Esophagus squamous epithelium (tissue), 5 donors: Measurements from ENCODE around the gene C6orf136. TPM values are rescaled to one million over a fixed set of nuclear protein-coding genes. Genes with fewer than 3 reads are reported as not detected.
A peak's percentile ranks its signal among the peaks of the same experiment; 100 is the strongest.

Experiments
- DNase-seq: peaks from one replicate; lab custom pipeline; 2025; lab: John Stamatoyannopoulos, UW
- H3K27ac ChIP-seq, 4 donors: fragments of 200-600 bp; sonication (generic); one replicate each; pipeline ENCODE4 v1.5.1; 2016 to 2019; ENCODE audit warnings: mild to moderate bottlenecking in 1 of 4
- H3K27me3 ChIP-seq, 4 donors: fragments of 200-600 bp; sonication (generic); 1 replicate in 3 of 4; 2 replicates in 1 of 4; pipeline versions ENCODE4 v1.5.1 to v1.6.0; 2017 to 2021; ENCODE audit warnings: antibody characterized with exemption in 1 of 4
- H3K36me3 ChIP-seq, 3 donors: fragments of 200-600 bp; sonication (generic); one replicate each; pipeline ENCODE4 v1.5.1; 2016 to 2019
- H3K4me1 ChIP-seq, 3 donors: fragments of 200-600 bp; sonication (generic); one replicate each; pipeline ENCODE4 v1.5.1; 2017 to 2019
- H3K4me3 ChIP-seq, 4 donors: fragments of 200-600 bp; sonication (generic); 1 replicate in 3 of 4; 2 replicates in 1 of 4; pipeline ENCODE4 v1.5.1; 2016 to 2019; ENCODE audit warnings: mild to moderate bottlenecking in 2 of 4, moderate library complexity in 1 of 4
- H3K9me3 ChIP-seq, 3 donors: fragments of 200-600 bp; sonication (generic); one replicate each; pipeline ENCODE4 v1.5.1; 2016 to 2019
- CTCF ChIP-seq, 6 experiments: fragments of 450-650 bp in 4 of 6; fragments of 200-600 bp in 2 of 6; sonication (generic) in 2 of 6; IDR thresholded peaks; one replicate each; pipeline ENCODE4 v1.5.1; 2016 to 2019; ENCODE audit warnings: antibody characterized with exemption in 6 of 6, mild to moderate bottlenecking in 4 of 6, moderate library complexity in 4 of 6
- POLR2A ChIP-seq, 4 donors: fragments of 450-650 bp; IDR thresholded peaks; one replicate each; pipeline ENCODE4 v1.6.1; 2017; ENCODE audit warnings: antibody characterized with exemption in 4 of 4, mild to moderate bottlenecking in 4 of 4, moderate library complexity in 3 of 4
- WGBS, 2 donors: methylation state at CpG; one replicate each; pipeline ENCODE4 v1.1.5; 2018; 5-methylcytosine and 5-hydroxymethylcytosine counted together
- intact Hi-C: fragments of 100-400 bp; cut with DNase I; formaldehyde crosslinking; loops from one replicate; pipeline ENCODE4 v1.15.0; 2022
- total RNA-seq, 4 donors: library from RNA; depleted of rRNA; stranded (reverse); fragments of >200 nt; gene quantifications; one replicate each; pipeline ENCODE4 v1.1.0, GENCODE V29; 2016
- donor health status: DM: yes; HTN: yes; CAD: no.

C6orf136 gene
- total RNA-seq, 4 donors from 2014 or later: 8.3 to 17.5 (median 12.7) TPM

GRCh38 chr6:30678964-30679726 lies 32.2 kb downstream of the C6orf136 start:
- intact Hi-C loops: loop anchor here (2.0 kb wide), 1 partner anchor 42 kb away; the partner anchor contains the start of gene TUBB
- Histone ChIP-seq H3K4me3 (peak overlapping the region in 2 of 4 donors; percentile 73 to 86), H3K36me3 (peaks cover 8 to 47% (median 21%) of the 10 kb centered on the region in 3 donors), H3K27me3 (no peaks in the 10 kb centered on the region), H3K4me1 (peaks cover 37 to 57% (median 42%) of the 10 kb centered on the region in 3 donors), H3K27ac (peak overlapping the region; percentile 5 to 99 (median 74)), H3K9me3 (no peaks in the 10 kb centered on the region)
- TF ChIP-seq POLR2A (IDR thresholded peaks at IDR 0.05) (peak in 1 of 4 donors; percentile 10), CTCF (IDR thresholded peaks at IDR 0.05) (peak; percentile 91 to 98 (median 97))
- no peak for DNase-seq
- 8 to 12% methylated on average over 10 to 13 of the region's 31 CpGs for WGBS, 2 donors

- TF ChIP-seq POLR2A (IDR thresholded peaks at IDR 0.05) (no peak), CTCF (IDR thresholded peaks at IDR 0.05) (no peak)
- H3K27me3 ChIP-seq: no peaks in the 10 kb centered on the region
- peak overlapping the region in 2 of 4 donors; percentile 73 to 86 for H3K4me3 ChIP-seq
- WGBS, 2 donors: 38 to 55% methylated on average over 7 of the region's 7 CpGs
- intact Hi-C loops: loop anchor here (2.0 to 10.0 kb wide), 2 partner anchors 41 to 205 kb away; partner anchors contain the start of genes DDR1 and TUBB
- peaks cover 8 to 47% (median 21%) of the 10 kb centered on the region in 3 donors for H3K36me3 ChIP-seq
- DNase-seq: no peak
- H3K9me3 ChIP-seq: no peaks in the 10 kb centered on the region
- peaks cover 43 to 65% (median 44%) of the 10 kb centered on the region in 3 donors for H3K4me1 ChIP-seq
- peak overlapping the region; percentile 5 to 99 (median 74) for H3K27ac ChIP-seq
Observed at GRCh38 chr6:30679765-30680535, 33.0 kb downstream of the C6orf136 start.

- intact Hi-C loops: loop anchor here (10.0 kb wide), 1 partner anchor 203 kb away; the partner anchor contains the start of gene DDR1
- H3K4me3 ChIP-seq: peak overlapping the region in 3 of 4 donors; percentile 73 to 92 (median 86)
- 20 to 37% methylated on average over 4 of the region's 4 CpGs for WGBS, 2 donors
- H3K36me3 ChIP-seq: peaks cover 4 to 35% (median 14%) of the 10 kb centered on the region in 3 donors
- TF ChIP-seq CTCF (IDR thresholded peaks at IDR 0.05) (no peak), POLR2A (IDR thresholded peaks at IDR 0.05) (no peak)
- peaks cover 44 to 80% (median 53%) of the 10 kb centered on the region in 3 donors for H3K4me1 ChIP-seq
- no peaks in the 10 kb centered on the region for H3K9me3 ChIP-seq
- peak overlapping the region; percentile 96 to 99 (median 98) for H3K27ac ChIP-seq
- no peak for DNase-seq
- no peaks in the 10 kb centered on the region for H3K27me3 ChIP-seq
Observed at GRCh38 chr6:30681766-30682142, 34.8 kb downstream of the C6orf136 start.

- WGBS, 2 donors: 0 to 17% methylated on average over 3 to 6 of the region's 11 CpGs
Observed at GRCh38 chr6:30682143-30683117, 35.5 kb downstream of the C6orf136 start.

More at GRCh38 chr6:30682143-30683117, 35.5 kb downstream of the C6orf136 start:
- peak overlapping the region; percentile 96 to 99 (median 98) for H3K27ac ChIP-seq
- no peaks in the 10 kb centered on the region for H3K9me3 ChIP-seq
- peaks cover 0 to 29% (median 7%) of the 10 kb centered on the region in 3 donors for H3K36me3 ChIP-seq
- no peaks in the 10 kb centered on the region for H3K27me3 ChIP-seq
- intact Hi-C loops: loop anchor here (10.0 kb wide), 1 partner anchor 202 kb away; the partner anchor contains the start of gene DDR1
- H3K4me3 ChIP-seq: peak overlapping the region; percentile 73 to 92 (median 82)
- peak; percentile 70 for DNase-seq
- TF ChIP-seq POLR2A (IDR thresholded peaks at IDR 0.05) (peak in 2 of 4 donors; percentile 55 to 59), CTCF (IDR thresholded peaks at IDR 0.05) (no peak)
- peaks cover 45 to 82% (median 53%) of the 10 kb centered on the region in 3 donors for H3K4me1 ChIP-seq
